Measurements from ENCODE around the gene SLC22A23.

The SLC22A23 gene

DNA sequence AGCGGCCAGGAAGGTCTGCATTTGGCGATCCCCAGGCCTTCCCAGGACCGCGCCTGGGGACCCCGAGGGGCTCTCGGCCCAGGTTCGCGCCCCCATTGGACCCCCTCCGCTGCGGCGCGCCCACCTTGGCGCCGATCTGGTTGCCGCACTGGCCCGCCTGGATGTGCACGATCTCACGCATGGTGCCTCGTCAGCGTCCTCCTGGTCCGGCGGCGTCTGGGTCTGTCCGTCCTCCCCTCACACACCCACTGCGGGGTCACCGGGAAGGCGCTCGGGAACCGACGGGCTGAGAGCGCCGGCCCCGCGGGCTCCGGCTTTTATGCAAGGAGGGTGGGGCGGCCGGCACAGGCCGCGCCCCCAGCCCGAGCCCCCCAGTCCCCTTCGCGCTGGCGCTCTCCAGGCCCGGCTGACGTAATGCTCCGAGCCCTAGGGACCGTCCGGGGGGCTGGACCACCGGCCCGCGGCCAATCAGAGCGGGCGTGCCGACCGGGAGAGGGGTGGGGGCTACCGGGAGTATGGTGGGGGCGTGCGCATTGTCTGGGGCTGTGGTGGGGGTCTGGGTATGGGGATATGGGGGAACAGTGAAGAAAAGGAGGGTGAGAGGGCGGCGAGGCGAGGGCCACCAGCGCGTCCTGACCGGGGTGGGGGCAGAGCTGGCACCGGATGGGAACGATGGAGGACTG is 229.3 kb downstream of the SLC22A23 start, which contains the start of gene TUBB2B (continued):
- TF ChIP-seq ZNF423 (tag by site-specific recombination; IDR thresholded peaks at IDR 0.05) (peak; percentile 49), ZNF76 (tag by site-specific recombination; IDR thresholded peaks at IDR 0.05; ENCODE audit: borderline replicate concordance, low read depth) (peak; percentile 1; the same call in 1 of the 2 replicates), ZNF701 (tag by site-specific recombination; IDR thresholded peaks at IDR 0.05) (no peak), FEZF1 (tag by site-specific recombination; IDR thresholded peaks at IDR 0.05) (no peak), ZBTB7A (tag by site-specific recombination; IDR thresholded peaks at IDR 0.05; ENCODE audit: low read depth) (peak; percentile 37), ZNF335 (tag by site-specific recombination; conservative IDR thresholded peaks at IDR 0.05) (peak; percentile 84), KLF10 (tag by site-specific recombination; IDR thresholded peaks at IDR 0.05) (peak; percentile 96), YY1 (tag by site-specific recombination; IDR thresholded peaks at IDR 0.05) (no peak; the same call in 1 of the 2 replicates), ZNF776 (tag by site-specific recombination; IDR thresholded peaks at IDR 0.05; ENCODE audit: borderline replicate concordance) (no peak), ZBTB48 (tag by site-specific recombination; IDR thresholded peaks at IDR 0.05) (peak; percentile 86), ZBTB21 (tag by site-specific recombination; IDR thresholded peaks at IDR 0.05) (peak; percentile 46), ZSCAN16 (tag by site-specific recombination; IDR thresholded peaks at IDR 0.05) (no peak), ZNF391 (tag by site-specific recombination; IDR thresholded peaks at IDR 0.05; ENCODE audit: borderline replicate concordance, low read depth) (0 out of 2 replicates have a peak, but pooled peaks have one; percentile 37), ZNF510 (tag by site-specific recombination; IDR thresholded peaks at IDR 0.05; ENCODE audit: insufficient replicate concordance) (no peak), WT1 (tag by site-specific recombination; IDR thresholded peaks at IDR 0.05) (peak; percentile 38; the same call in 1 of the 2 replicates)
- TF ChIP-seq, protein P1, sequence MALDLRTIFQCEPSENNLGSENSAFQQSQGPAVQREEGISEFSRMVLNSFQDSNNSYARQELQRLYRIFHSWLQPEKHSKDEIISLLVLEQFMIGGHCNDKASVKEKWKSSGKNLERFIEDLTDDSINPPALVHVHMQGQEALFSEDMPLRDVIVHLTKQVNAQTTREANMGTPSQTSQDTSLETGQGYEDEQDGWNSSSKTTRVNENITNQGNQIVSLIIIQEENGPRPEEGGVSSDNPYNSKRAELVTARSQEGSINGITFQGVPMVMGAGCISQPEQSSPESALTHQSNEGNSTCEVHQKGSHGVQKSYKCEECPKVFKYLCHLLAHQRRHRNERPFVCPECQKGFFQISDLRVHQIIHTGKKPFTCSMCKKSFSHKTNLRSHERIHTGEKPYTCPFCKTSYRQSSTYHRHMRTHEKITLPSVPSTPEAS (tag by site-specific recombination; IDR thresholded peaks at IDR 0.05) = no peak
- TF ChIP-seq, protein P2, sequence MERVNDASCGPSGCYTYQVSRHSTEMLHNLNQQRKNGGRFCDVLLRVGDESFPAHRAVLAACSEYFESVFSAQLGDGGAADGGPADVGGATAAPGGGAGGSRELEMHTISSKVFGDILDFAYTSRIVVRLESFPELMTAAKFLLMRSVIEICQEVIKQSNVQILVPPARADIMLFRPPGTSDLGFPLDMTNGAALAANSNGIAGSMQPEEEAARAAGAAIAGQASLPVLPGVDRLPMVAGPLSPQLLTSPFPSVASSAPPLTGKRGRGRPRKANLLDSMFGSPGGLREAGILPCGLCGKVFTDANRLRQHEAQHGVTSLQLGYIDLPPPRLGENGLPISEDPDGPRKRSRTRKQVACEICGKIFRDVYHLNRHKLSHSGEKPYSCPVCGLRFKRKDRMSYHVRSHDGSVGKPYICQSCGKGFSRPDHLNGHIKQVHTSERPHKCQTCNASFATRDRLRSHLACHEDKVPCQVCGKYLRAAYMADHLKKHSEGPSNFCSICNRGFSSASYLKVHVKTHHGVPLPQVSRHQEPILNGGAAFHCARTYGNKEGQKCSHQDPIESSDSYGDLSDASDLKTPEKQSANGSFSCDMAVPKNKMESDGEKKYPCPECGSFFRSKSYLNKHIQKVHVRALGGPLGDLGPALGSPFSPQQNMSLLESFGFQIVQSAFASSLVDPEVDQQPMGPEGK (tag by site-specific recombination; IDR thresholded peaks at IDR 0.05) = peak; percentile 100
- TF ChIP-seq, protein P3, sequence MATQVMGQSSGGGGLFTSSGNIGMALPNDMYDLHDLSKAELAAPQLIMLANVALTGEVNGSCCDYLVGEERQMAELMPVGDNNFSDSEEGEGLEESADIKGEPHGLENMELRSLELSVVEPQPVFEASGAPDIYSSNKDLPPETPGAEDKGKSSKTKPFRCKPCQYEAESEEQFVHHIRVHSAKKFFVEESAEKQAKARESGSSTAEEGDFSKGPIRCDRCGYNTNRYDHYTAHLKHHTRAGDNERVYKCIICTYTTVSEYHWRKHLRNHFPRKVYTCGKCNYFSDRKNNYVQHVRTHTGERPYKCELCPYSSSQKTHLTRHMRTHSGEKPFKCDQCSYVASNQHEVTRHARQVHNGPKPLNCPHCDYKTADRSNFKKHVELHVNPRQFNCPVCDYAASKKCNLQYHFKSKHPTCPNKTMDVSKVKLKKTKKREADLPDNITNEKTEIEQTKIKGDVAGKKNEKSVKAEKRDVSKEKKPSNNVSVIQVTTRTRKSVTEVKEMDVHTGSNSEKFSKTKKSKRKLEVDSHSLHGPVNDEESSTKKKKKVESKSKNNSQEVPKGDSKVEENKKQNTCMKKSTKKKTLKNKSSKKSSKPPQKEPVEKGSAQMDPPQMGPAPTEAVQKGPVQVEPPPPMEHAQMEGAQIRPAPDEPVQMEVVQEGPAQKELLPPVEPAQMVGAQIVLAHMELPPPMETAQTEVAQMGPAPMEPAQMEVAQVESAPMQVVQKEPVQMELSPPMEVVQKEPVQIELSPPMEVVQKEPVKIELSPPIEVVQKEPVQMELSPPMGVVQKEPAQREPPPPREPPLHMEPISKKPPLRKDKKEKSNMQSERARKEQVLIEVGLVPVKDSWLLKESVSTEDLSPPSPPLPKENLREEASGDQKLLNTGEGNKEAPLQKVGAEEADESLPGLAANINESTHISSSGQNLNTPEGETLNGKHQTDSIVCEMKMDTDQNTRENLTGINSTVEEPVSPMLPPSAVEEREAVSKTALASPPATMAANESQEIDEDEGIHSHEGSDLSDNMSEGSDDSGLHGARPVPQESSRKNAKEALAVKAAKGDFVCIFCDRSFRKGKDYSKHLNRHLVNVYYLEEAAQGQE (tag by site-specific recombination; IDR thresholded peaks at IDR 0.05) = peak; percentile 24; the same call in 1 of the 2 replicates
- TF ChIP-seq, protein P4, sequence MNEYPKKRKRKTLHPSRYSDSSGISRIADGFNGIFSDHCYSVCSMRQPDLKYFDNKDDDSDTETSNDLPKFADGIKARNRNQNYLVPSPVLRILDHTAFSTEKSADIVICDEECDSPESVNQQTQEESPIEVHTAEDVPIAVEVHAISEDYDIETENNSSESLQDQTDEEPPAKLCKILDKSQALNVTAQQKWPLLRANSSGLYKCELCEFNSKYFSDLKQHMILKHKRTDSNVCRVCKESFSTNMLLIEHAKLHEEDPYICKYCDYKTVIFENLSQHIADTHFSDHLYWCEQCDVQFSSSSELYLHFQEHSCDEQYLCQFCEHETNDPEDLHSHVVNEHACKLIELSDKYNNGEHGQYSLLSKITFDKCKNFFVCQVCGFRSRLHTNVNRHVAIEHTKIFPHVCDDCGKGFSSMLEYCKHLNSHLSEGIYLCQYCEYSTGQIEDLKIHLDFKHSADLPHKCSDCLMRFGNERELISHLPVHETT (tag by site-specific recombination; IDR thresholded peaks at IDR 0.05) = 0 out of 2 replicates have a peak, but pooled peaks have one; percentile 61
- TF ChIP-seq, protein P5, sequence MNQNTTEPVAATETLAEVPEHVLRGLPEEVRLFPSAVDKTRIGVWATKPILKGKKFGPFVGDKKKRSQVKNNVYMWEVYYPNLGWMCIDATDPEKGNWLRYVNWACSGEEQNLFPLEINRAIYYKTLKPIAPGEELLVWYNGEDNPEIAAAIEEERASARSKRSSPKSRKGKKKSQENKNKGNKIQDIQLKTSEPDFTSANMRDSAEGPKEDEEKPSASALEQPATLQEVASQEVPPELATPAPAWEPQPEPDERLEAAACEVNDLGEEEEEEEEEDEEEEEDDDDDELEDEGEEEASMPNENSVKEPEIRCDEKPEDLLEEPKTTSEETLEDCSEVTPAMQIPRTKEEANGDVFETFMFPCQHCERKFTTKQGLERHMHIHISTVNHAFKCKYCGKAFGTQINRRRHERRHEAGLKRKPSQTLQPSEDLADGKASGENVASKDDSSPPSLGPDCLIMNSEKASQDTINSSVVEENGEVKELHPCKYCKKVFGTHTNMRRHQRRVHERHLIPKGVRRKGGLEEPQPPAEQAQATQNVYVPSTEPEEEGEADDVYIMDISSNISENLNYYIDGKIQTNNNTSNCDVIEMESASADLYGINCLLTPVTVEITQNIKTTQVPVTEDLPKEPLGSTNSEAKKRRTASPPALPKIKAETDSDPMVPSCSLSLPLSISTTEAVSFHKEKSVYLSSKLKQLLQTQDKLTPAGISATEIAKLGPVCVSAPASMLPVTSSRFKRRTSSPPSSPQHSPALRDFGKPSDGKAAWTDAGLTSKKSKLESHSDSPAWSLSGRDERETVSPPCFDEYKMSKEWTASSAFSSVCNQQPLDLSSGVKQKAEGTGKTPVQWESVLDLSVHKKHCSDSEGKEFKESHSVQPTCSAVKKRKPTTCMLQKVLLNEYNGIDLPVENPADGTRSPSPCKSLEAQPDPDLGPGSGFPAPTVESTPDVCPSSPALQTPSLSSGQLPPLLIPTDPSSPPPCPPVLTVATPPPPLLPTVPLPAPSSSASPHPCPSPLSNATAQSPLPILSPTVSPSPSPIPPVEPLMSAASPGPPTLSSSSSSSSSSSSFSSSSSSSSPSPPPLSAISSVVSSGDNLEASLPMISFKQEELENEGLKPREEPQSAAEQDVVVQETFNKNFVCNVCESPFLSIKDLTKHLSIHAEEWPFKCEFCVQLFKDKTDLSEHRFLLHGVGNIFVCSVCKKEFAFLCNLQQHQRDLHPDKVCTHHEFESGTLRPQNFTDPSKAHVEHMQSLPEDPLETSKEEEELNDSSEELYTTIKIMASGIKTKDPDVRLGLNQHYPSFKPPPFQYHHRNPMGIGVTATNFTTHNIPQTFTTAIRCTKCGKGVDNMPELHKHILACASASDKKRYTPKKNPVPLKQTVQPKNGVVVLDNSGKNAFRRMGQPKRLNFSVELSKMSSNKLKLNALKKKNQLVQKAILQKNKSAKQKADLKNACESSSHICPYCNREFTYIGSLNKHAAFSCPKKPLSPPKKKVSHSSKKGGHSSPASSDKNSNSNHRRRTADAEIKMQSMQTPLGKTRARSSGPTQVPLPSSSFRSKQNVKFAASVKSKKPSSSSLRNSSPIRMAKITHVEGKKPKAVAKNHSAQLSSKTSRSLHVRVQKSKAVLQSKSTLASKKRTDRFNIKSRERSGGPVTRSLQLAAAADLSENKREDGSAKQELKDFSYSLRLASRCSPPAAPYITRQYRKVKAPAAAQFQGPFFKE (tag by site-specific recombination; IDR thresholded peaks at IDR 0.05; ENCODE audit: borderline replicate concordance) = peak; percentile 1; the same call in 1 of the 2 replicates
